BE2C (cell line): ENCODE results near the gene HOMER2.

Source experiments
- DNase-seq: peaks from one replicate; pipeline ENCODE4 v3.0.0-alpha.2; 2020
- H3K27me3 ChIP-seq: fragments of 250-450 bp; sonication (Bioruptor Pico); 2 replicates; pipeline ENCODE4 v1.5.1; 2020; ENCODE audit warnings: mild to moderate bottlenecking
- H3K36me3 ChIP-seq: fragments of 250-450 bp; sonication (Bioruptor Pico); 2 replicates; pipeline ENCODE4 v1.5.1; 2020; ENCODE audit warnings: mild to moderate bottlenecking
- H3K4me1 ChIP-seq: fragments of 250-450 bp; sonication (Bioruptor Pico); 2 replicates; pipeline ENCODE4 v1.5.1; 2020
- H3K4me3 ChIP-seq: 2 replicates; pipeline ENCODE4 v1.5.1; 2011; ENCODE audit warnings: low read depth, low read length
- H3K9me3 ChIP-seq: fragments of 250-450 bp; sonication (Bioruptor Pico); 2 replicates; pipeline ENCODE4 v1.5.1; 2020
- TF ChIP-seq, protein P1 (sequence below): IDR thresholded peaks from 2 replicates; pipeline ENCODE4 v1.5.1; 2012; ENCODE audit warnings: mild to moderate bottlenecking, low read depth, low read length

The HOMER2 gene

DNA sequence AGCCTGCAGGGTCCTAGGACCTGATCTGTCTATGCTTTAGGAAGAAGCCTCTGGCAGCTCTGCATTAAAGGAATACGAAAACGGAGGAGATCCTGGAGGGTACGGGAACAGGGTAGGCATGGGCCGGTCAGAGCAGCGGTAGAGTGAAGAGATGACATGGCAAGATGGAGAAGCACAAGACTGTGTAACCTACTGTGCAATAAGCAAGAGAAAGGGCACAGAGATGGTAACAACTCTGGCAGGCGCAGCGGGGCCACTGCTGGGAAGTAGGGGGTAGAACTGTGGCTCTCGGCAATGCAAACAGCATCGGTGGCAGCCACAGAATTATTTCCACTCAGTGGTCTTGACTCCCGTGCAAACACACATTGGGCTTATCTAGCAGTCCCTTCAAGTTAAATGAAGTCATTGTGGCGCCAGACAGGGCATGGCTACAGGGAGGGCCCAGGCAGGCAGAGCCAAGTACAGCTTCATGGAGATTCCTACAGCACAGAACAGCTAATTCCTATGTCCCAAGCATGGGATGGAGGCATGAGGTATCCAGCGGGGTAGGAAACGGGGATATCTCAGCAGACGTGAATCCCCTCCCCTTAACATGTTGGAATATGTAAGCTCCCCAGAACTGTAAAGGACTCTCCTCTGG, 114.3 kb downstream of the HOMER2 start:
- TF ChIP-seq, protein P1, sequence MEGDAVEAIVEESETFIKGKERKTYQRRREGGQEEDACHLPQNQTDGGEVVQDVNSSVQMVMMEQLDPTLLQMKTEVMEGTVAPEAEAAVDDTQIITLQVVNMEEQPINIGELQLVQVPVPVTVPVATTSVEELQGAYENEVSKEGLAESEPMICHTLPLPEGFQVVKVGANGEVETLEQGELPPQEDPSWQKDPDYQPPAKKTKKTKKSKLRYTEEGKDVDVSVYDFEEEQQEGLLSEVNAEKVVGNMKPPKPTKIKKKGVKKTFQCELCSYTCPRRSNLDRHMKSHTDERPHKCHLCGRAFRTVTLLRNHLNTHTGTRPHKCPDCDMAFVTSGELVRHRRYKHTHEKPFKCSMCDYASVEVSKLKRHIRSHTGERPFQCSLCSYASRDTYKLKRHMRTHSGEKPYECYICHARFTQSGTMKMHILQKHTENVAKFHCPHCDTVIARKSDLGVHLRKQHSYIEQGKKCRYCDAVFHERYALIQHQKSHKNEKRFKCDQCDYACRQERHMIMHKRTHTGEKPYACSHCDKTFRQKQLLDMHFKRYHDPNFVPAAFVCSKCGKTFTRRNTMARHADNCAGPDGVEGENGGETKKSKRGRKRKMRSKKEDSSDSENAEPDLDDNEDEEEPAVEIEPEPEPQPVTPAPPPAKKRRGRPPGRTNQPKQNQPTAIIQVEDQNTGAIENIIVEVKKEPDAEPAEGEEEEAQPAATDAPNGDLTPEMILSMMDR: no peak
- no peaks in the 10 kb centered on the region for H3K27me3 ChIP-seq
- H3K9me3 ChIP-seq: no peaks in the 10 kb centered on the region
- no peak for DNase-seq
- H3K36me3 ChIP-seq: peaks cover 4% of the 10 kb centered on the region
- H3K4me3 ChIP-seq: no peak overlapping the region
- no peaks in the 10 kb centered on the region for H3K4me1 ChIP-seq

DNA sequence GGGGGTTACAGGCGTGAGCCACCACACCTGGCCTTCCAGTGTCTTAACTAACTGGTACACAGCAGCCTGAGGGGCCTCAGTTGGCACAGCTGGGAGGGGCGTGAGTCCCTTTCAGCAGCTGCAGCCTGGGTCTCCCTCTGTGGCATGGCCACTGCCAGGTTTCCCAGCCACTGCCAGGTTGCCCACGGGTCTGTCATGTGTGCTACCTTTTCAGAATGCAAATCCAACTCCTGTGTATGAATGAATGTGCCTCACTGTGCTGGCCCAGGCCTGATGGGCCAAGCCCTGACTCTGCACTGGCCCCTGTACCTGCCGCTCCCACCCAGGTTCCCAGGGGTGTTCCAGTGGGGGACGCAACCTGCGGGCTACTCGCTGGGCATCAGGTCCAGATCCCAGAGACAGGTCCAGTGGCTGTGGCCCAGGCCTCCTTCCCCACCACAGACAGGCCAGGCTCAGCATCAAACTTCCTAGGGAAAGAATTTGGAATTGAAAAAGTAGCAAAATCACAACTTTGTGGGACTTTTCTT, 117.1 kb downstream of the HOMER2 start:
- TF ChIP-seq, protein P1: no peak
- peaks cover 21% of the 10 kb centered on the region for H3K36me3 ChIP-seq
- no peak for DNase-seq

DNA sequence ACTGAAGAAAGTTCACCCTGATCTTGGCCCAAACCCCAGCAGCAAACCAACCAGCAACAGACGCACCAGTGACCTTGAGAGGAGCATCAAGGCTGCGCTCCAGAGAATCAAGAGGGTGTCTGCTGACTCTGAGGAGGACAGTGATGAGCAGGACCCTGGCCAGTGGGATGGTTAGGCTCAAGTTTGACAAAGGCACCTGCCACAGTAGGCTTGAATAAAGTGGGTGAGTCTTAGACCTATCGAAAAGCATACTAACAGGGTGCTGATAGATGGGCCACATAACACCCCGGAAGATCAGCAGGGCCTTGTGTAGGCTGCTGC, 119.2 kb downstream of the HOMER2 start:
- peaks cover 34% of the 10 kb centered on the region for H3K36me3 ChIP-seq
- no peak overlapping the region for H3K4me3 ChIP-seq
- H3K4me1 ChIP-seq: no peaks in the 10 kb centered on the region
- DNase-seq: no peak
- no peaks in the 10 kb centered on the region for H3K27me3 ChIP-seq
- TF ChIP-seq, protein P1: no peak
- no peaks in the 10 kb centered on the region for H3K9me3 ChIP-seq

More for the DNA sequence above, 117.1 kb downstream of the HOMER2 start:
- H3K4me1 ChIP-seq: no peaks in the 10 kb centered on the region
- no peak overlapping the region for H3K4me3 ChIP-seq
- no peaks in the 10 kb centered on the region for H3K9me3 ChIP-seq
- H3K27me3 ChIP-seq: no peaks in the 10 kb centered on the region

DNA sequence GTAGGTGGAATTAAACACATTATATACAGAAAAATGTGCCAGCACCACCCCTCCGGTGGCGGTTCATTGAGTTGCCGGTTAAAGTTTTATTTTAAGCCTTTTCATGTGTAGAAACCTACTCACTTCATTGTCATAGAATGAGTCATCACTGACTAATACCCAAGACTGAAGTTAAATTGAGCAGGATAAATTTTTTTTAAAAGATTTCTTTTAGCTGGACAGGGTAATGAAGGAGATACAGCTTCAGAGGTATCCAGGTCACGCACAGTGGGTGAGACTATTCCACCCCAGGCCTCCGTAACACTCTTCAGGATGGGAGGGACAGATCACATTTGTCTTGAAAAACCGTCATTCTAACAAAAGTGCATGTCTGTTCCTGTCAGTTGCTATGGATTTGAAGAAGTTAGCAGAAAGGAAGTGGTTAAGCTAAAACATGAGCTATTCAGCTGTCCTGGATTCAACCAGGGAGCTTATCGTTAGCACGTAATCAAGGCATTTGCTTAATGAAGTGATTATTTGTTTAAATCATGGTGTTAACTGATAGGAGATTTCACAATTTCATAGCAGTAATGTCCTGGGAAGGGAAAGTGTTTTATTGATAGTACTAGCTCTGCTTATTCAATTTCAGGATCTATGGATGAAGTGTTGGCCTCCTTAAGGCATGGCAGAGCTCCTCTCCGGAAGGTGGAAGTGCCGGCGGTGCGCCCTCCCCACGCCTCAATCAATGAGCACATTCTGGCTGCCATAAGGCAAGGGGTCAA, 119.7 kb downstream of the HOMER2 start:
- TF ChIP-seq, protein P1: no peak
- no peaks in the 10 kb centered on the region for H3K27me3 ChIP-seq
- no peaks in the 10 kb centered on the region for H3K4me1 ChIP-seq
- peaks cover 40% of the 10 kb centered on the region for H3K36me3 ChIP-seq
- no peak overlapping the region for H3K4me3 ChIP-seq
- no peak for DNase-seq
- no peaks in the 10 kb centered on the region for H3K9me3 ChIP-seq

DNA sequence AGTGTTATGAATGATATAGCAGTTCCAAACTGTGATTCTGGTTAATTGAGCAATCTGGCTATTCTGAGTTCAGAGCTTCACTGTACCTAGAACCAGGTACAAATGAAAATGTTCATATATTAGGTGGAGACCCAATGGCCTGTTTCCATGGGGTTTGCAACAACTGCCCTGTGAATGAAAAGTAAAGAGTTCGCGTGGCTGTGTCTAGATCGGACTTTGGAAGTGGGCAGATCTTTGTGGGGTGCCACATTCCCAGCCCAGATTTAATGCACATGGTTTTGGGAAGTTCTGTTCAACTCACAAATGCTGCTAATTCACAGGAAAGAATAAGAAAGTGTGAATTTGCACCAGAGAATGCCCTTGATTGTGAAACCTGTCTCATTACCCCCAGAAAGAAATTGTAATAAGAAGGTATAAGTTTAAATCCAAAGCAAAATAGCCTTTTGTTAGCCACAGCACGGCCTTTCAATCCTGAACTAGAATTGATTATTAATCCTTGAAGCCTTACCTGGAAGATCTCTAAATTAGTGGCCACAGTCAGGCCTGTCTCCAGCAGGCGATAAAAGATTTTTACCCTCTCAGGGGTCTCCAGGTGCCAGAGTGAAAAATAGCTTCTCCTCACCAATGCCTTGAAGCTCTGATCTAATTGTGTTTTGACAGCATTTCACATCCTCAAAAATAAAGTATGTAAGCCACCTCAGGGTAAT, 120.5 kb downstream of the HOMER2 start:
- Histone ChIP-seq H3K27me3 (no peaks in the 10 kb centered on the region), H3K4me3 (no peak overlapping the region), H3K4me1 (no peaks in the 10 kb centered on the region), H3K36me3 (peaks cover 43% of the 10 kb centered on the region), H3K9me3 (no peaks in the 10 kb centered on the region)
- TF ChIP-seq, protein P1: no peak
- DNase-seq: no peak
